ENCODE data around the gene SLC26A9.
"Not testable (repeated sequence)": the region's sequence is repeated elsewhere in the genome, so short reads cannot be mapped to it uniquely, and the experiment has no call there.

SLC26A9 gene

DNA sequence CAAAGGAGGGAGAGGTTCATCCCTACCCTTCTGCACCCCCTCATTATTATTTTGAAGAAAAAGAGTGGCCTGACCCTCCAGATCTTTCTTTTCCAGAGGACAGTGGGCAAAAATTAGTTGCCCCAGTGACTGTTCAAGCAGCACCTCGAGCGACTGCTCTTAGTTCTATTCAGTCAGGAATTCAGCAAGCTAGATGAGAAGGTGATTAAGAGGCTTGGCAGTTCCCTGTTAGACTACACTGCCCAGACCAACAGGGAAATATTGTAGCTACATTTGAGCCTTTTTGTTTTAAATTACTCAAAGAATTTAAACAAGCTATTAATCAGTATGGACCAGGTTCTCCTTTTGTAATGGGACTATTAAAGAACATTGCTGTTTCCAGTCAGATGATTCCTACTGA lies 51.8 kb downstream of the SLC26A9 start:
- not testable (repeated sequence) for DNase-seq (ENCODE audit: low read depth in 2 of 2)

DNA sequence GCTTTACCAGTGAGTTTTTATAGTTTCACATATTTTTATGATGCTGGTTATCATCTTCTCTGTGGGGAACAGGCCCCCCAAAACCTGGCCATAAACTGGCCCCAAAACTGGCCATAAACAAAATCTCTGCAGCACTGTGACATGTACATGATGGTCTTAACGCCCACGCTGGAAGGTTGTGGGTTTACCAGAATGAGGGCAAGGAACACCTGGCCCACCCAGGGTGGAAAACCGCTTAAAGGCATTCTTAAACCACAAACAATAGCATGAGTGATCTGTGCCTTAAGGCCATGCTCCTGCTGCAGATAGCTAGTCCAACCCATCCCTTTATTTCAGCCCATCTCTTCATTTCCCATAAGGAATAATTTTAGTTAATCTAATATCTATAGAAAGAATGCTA lies 52.6 kb downstream of the SLC26A9 start:
- not testable (repeated sequence) for DNase-seq (ENCODE audit: low read depth in 2 of 2)

DNA sequence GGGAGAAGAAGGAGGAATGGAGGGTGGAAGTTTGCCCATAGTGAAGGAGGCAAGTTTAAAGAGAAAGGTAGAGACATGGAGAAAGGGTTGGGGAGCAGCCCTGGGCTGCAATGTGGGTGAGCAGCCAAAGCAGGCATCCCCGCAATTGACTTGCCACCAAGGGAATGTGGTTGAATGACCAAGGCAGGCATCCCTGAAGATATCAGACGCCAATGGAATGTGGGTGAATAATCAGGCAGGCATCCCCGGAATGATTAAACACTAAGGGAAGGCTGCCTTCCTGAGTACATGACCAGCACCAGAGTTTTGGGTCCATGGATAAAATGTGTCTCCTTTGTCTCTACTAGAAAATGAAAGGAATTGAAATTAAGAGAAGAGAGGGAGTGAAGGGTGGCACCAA lies 53.5 kb downstream of the SLC26A9 start:
- not testable (repeated sequence) for DNase-seq (ENCODE audit: low read depth in 2 of 2)

DNA sequence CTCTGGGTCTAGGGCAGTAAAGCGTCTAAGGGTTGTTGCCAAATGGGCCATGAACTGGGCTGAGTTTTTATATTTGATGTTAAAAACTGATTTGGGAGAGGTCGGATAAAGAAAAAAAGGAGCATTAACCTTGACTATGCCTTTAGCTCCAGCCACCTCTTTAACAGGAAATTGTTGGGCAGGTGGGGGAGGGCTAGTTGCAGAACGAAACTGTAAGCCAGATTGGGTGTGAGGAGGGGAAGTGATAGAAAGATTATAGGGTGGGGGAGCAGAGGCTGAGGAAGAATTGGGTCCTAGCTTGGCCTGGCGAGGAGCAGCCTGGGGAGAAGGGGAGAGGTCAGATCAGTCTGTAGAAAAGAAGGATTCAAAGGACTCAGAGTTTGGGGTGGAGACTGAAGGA lies 54.2 kb downstream of the SLC26A9 start:
- not testable (repeated sequence) for DNase-seq (ENCODE audit: low read depth in 2 of 2)

DNA sequence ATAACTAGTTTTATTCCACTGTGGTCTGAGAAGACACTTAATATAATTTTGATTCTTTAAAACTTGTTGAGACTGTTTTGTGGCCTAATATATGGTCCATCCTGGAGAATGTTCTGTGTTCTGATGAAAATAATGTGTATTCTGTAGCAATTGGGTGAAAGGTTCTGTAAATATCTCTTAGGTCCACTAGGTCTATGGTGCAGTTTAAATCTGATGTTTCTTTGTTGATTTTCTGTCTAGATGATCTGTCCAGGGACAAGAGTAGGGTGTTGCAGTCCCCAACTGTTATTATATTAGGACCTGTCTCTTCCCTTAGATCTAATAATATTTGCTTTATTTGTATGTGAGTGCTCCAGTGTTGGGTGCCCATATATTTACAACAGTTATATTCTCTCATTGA lies 59.5 kb downstream of the SLC26A9 start:
- DNase-seq (ENCODE audit: low read depth in 2 of 2), result no peak

DNA sequence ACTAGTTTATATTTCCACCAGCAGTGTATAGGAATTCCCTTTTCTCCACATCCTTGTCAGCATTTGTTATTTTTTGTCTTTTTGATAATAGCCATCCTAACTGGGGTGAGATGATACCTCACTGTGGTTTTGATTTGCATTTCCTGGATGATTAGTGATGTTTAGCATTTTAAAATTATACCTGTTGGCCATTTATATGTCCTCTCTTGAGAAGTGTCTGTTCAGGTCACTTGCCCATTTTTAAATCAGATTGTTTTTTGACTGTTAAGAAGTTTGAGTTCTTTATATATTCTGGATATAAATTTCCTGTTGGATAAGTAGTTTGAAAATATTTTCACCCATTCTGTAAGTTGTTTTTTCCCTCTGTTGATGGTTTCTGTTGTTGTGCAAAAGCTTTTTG lies 62.3 kb downstream of the SLC26A9 start:
- DNase-seq (ENCODE audit: low read depth in 2 of 2), result no peak

DNA sequence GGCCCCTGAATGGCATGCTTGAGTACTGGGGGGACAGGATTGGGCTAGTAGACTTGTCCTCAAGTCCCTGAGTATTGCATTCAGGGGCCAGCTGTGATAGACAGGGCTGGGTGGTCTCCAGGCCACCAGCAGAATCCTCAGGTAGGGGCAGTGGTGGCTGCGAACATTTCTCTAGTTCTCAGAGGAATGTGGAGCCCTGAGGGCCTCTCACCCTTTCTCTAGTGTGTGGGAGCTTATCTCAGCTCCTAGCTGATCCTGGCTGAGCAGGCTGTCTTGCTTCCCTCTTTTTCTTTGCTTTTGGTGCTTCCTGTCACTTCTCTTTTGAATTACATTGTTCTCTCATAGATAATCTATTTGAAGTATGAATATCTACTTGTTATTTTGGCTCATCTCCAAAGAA lies 63.3 kb downstream of the SLC26A9 start:
- DNase-seq (ENCODE audit: low read depth in 2 of 2), result no peak

DNA sequence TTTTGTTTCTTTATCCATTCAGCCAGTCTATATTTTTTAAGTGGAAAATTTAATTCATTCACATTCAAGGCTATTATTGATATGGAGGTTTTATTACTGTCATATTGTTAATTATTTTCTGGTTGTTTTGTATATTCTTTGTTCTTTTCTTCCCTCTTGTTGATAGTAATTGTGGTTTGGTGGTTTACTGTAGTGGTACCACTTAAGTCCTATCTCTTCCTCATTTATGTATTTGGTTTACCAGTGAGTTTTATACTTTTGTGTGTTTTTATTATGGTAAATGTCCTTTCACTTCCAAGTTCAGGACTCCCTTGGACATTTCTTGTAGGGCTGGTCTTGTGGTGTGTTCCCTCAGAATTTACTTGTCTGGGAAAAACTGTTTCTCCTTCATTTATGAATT lies 65.2 kb downstream of the SLC26A9 start:
- no peak for DNase-seq (ENCODE audit: low read depth in 2 of 2)

DNA sequence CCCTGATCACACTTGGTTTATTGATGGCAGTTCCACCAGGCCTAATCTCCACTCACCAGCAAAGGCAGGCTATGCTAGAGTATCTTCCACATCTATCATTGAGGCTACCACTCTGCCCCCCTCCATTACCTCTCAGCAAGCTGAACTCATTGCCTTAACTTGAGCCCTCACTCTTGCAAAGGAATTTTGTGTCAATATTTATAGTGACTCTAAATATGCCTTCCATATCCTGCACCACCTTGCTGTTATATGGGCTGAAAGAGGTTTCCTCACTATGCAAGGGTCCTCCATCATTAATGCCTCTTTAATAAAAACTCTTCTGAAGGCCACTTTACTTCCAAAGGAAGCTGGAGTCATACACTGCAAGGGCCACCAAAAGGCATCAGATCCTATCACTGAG lies 70.1 kb downstream of the SLC26A9 start:
- not testable (repeated sequence) for DNase-seq (ENCODE audit: low read depth in 2 of 2)

DNA sequence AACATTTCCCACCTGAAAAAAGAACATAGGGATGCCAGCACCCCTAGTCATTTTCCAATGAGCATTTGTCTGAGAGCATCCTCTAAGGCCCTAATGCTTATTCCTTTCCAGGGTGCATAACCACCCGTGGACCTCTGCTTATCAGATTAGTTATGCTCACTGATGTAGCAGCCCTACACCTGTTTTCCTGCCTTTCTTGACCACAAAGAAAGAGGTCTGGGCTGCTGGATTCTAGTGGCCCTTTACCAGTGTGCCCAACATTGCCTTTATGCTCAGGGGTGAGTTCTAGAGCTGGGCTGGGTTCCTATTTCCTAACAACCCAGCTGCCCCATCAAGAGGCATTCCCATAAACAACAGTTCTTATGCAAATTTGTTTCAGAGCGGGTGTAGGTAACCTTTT lies 73.0 kb downstream of the SLC26A9 start:
- no peak for DNase-seq (ENCODE audit: low read depth in 2 of 2)

Data from stimulated activated CD8-positive, alpha-beta memory T cell treated with anti-CD3 and anti-CD28 coated beads, Interleukin-15, amount 100 ng/mL, for 4 hours (primary cell).